SK-N-MC (cell line): ENCODE data around the gene WDR70.

ENCODE experiments used
- EZH2 ChIP-seq: fragments of 200-600 bp; sonication (generic); IDR thresholded peaks from one replicate; pipeline ENCODE4 v1.6.1; 2017; ENCODE audit warnings: antibody characterized with exemption
- POLR2AphosphoS5 ChIP-seq: IDR thresholded peaks from 2 replicates; pipeline ENCODE4 v1.6.1; 2012; ENCODE audit warnings: mild to moderate bottlenecking, low read depth, low read length, borderline replicate concordance

- TF ChIP-seq POLR2AphosphoS5 (no peak), EZH2 (no peak)
Observed at GRCh38 chr5:37658440-37658839, 279.3 kb downstream of the WDR70 start.
